SK-N-MC (cell line): ENCODE data around the gene KIAA1671.

Source experiments
- DNase-seq: peaks from one replicate; pipeline ENCODE4 v3.0.0-alpha.2; 2011; ENCODE audit warnings: low read depth, low spot score
- H3K27ac ChIP-seq: fragments of 200-600 bp; sonication (generic); 2 replicates; pipeline ENCODE4 v1.5.1; 2016; ENCODE audit warnings: mixed run types
- H3K36me3 ChIP-seq: fragments of 200-600 bp; sonication (generic); 2 replicates; pipeline ENCODE4 v1.6.1; 2017; ENCODE audit warnings: antibody characterized with exemption, low read length, mixed read lengths; ENCODE audit not compliant: insufficient read depth
- H3K4me3 ChIP-seq: fragments of 200-600 bp; sonication (generic); 2 replicates; pipeline ENCODE4 v1.5.1; 2016
- H3K9ac ChIP-seq: fragments of 200-600 bp; sonication (generic); 2 replicates; pipeline ENCODE4 v1.8.0; 2017; ENCODE audit warnings: mixed run types, mixed read lengths; ENCODE audit not compliant: insufficient read length
- H3K9me3 ChIP-seq: fragments of 200-600 bp; sonication (generic); 2 replicates; pipeline ENCODE4 v1.6.1; 2017; ENCODE audit warnings: low read depth, mild to moderate bottlenecking, antibody characterized with exemption, low read length, moderate library complexity, mixed read lengths
- EZH2 ChIP-seq: fragments of 200-600 bp; sonication (generic); IDR thresholded peaks from one replicate; pipeline ENCODE4 v1.6.1; 2017; ENCODE audit warnings: antibody characterized with exemption
- FOXP2 ChIP-seq: optimal IDR thresholded peaks from 2 replicates; pipeline ENCODE3; 2011; ENCODE audit warnings: mild to moderate bottlenecking, moderate library complexity; ENCODE audit not compliant: insufficient read depth; ENCODE audit errors: extremely low read length, control extremely low read depth
- POLR2AphosphoS5 ChIP-seq: IDR thresholded peaks from 2 replicates; pipeline ENCODE4 v1.6.1; 2012; ENCODE audit warnings: mild to moderate bottlenecking, low read depth, low read length, borderline replicate concordance

Gene KIAA1671

GRCh38 chr22:25207553-25208157 lies 255.1 kb downstream of the KIAA1671 start:
- Histone ChIP-seq H3K36me3 (no peaks in the 10 kb centered on the region), H3K9ac (no peak overlapping the region), H3K4me3 (no peak overlapping the region), H3K27ac (no peak overlapping the region), H3K9me3 (no peaks in the 10 kb centered on the region)
- TF ChIP-seq FOXP2 (no peak), POLR2AphosphoS5 (no peak), EZH2 (no peak)
- DNase-seq: no peak

- no peak overlapping the region for H3K9ac ChIP-seq
- no peak for DNase-seq
- H3K27ac ChIP-seq: no peak overlapping the region
- no peaks in the 10 kb centered on the region for H3K36me3 ChIP-seq
- H3K9me3 ChIP-seq: no peaks in the 10 kb centered on the region
- TF ChIP-seq EZH2: no peak
- TF ChIP-seq POLR2AphosphoS5: no peak
- TF ChIP-seq FOXP2: no peak
- no peak overlapping the region for H3K4me3 ChIP-seq
Observed at GRCh38 chr22:25208328-25208727, 255.8 kb downstream of the KIAA1671 start.

- no peak for TF ChIP-seq POLR2AphosphoS5
- no peak for TF ChIP-seq FOXP2
- TF ChIP-seq EZH2: no peak
- Histone ChIP-seq H3K9ac (no peak overlapping the region), H3K9me3 (no peaks in the 10 kb centered on the region), H3K4me3 (no peak overlapping the region), H3K27ac (no peak overlapping the region), H3K36me3 (no peaks in the 10 kb centered on the region)
- no peak for DNase-seq
Observed at GRCh38 chr22:25208743-25209505, 256.4 kb downstream of the KIAA1671 start.

- DNase-seq: no peak
- TF ChIP-seq FOXP2 (no peak), POLR2AphosphoS5 (no peak), EZH2 (no peak)
- no peak overlapping the region for H3K27ac ChIP-seq
- no peaks in the 10 kb centered on the region for H3K9me3 ChIP-seq
- no peaks in the 10 kb centered on the region for H3K36me3 ChIP-seq
- H3K9ac ChIP-seq: no peak overlapping the region
- no peak overlapping the region for H3K4me3 ChIP-seq
Observed at GRCh38 chr22:25210793-25211192, 258.3 kb downstream of the KIAA1671 start.

- Histone ChIP-seq H3K27ac (no peak overlapping the region), H3K9ac (no peak overlapping the region), H3K4me3 (no peak overlapping the region), H3K9me3 (no peaks in the 10 kb centered on the region), H3K36me3 (no peaks in the 10 kb centered on the region)
- TF ChIP-seq POLR2AphosphoS5: no peak
- TF ChIP-seq EZH2: no peak
- no peak for TF ChIP-seq FOXP2
- no peak for DNase-seq
Observed at GRCh38 chr22:25212337-25212736, 259.8 kb downstream of the KIAA1671 start.

- Histone ChIP-seq H3K27ac (no peak overlapping the region), H3K9ac (no peak overlapping the region), H3K9me3 (no peaks in the 10 kb centered on the region), H3K4me3 (no peak overlapping the region), H3K36me3 (no peaks in the 10 kb centered on the region)
- DNase-seq: no peak
- no peak for TF ChIP-seq FOXP2
- no peak for TF ChIP-seq EZH2
- no peak for TF ChIP-seq POLR2AphosphoS5
Observed at GRCh38 chr22:25213221-25213620, 260.7 kb downstream of the KIAA1671 start.

- Histone ChIP-seq H3K27ac (no peak overlapping the region), H3K9ac (no peak overlapping the region), H3K9me3 (no peaks in the 10 kb centered on the region), H3K4me3 (no peak overlapping the region), H3K36me3 (no peaks in the 10 kb centered on the region)
- TF ChIP-seq POLR2AphosphoS5: no peak
- no peak for TF ChIP-seq FOXP2
- no peak for TF ChIP-seq EZH2
- DNase-seq: no peak
Observed at GRCh38 chr22:25216230-25216629, 263.7 kb downstream of the KIAA1671 start.

- H3K36me3 ChIP-seq: no peaks in the 10 kb centered on the region
- no peak within 1 kb of the TSS for H3K9ac ChIP-seq
- no peak within 1 kb of the TSS for H3K4me3 ChIP-seq
- H3K9me3 ChIP-seq: no peaks in the 10 kb centered on the region
- TF ChIP-seq POLR2AphosphoS5 (no peak), EZH2 (no peak), FOXP2 (no peak)
- DNase-seq: no peak
- no peak within 1 kb of the TSS for H3K27ac ChIP-seq
Observed at GRCh38 chr22:25219211-25219689, 266.7 kb downstream of the KIAA1671 start, which contains the start of gene CRYBB2. Gene CRYBB2 (plus strand): TSS chr22:25219639. CDS start chr22:25221430, 1,791 bp downstream.

GRCh38 chr22:25219948-25220442 lies 267.5 kb downstream of the KIAA1671 start:
- H3K27ac ChIP-seq: no peak overlapping the region
- no peaks in the 10 kb centered on the region for H3K9me3 ChIP-seq
- DNase-seq: no peak
- H3K9ac ChIP-seq: no peak overlapping the region
- no peaks in the 10 kb centered on the region for H3K36me3 ChIP-seq
- TF ChIP-seq EZH2 (no peak), FOXP2 (no peak), POLR2AphosphoS5 (no peak)
- H3K4me3 ChIP-seq: no peak overlapping the region
